Hippocampal formation (tissue), 2 donors: ENCODE results near the gene UNC80.

Source experiments
- DNase-seq, 2 donors: peaks; one replicate each; lab custom pipeline; 2025; lab: John Stamatoyannopoulos, UW

Gene UNC80

GRCh38 chr2:209806318-209806717, 34.7 kb downstream of the UNC80 start:
- no peak for DNase-seq

- DNase-seq = no peak
Measured at GRCh38 chr2:209808521-209808920, 36.9 kb downstream of the UNC80 start.

- no peak for DNase-seq
Measured at GRCh38 chr2:209809256-209809655, 37.6 kb downstream of the UNC80 start.

GRCh38 chr2:209817844-209818271, 46.2 kb downstream of the UNC80 start:
- DNase-seq = no peak

GRCh38 chr2:209818939-209819338, 47.3 kb downstream of the UNC80 start:
- DNase-seq = no peak

- no peak for DNase-seq
Measured at GRCh38 chr2:209821806-209822205, 50.2 kb downstream of the UNC80 start.

- DNase-seq = no peak
Measured at GRCh38 chr2:209823484-209823883, 51.9 kb downstream of the UNC80 start.

GRCh38 chr2:209824391-209824790, 52.8 kb downstream of the UNC80 start:
- DNase-seq = no peak

- no peak for DNase-seq
Measured at GRCh38 chr2:209830722-209831465, 59.3 kb downstream of the UNC80 start.

- no peak for DNase-seq
Measured at GRCh38 chr2:209834767-209835166, 63.1 kb downstream of the UNC80 start.

- no peak for DNase-seq
Measured at GRCh38 chr2:209840434-209840833, 68.8 kb downstream of the UNC80 start.

- DNase-seq = no peak
Measured at GRCh38 chr2:209845666-209846065, 74.0 kb downstream of the UNC80 start.

GRCh38 chr2:209864716-209865295, 93.2 kb downstream of the UNC80 start:
- no peak for DNase-seq

GRCh38 chr2:209868271-209868994, 96.8 kb downstream of the UNC80 start:
- no peak for DNase-seq

GRCh38 chr2:209870067-209870466, 98.4 kb downstream of the UNC80 start:
- DNase-seq = no peak

- peak in 1 of 2 donors; percentile 32 for DNase-seq
Measured at GRCh38 chr2:209872675-209873074, 101.0 kb downstream of the UNC80 start.

GRCh38 chr2:209875270-209875669, 103.6 kb downstream of the UNC80 start:
- no peak for DNase-seq

GRCh38 chr2:209876211-209876610, 104.6 kb downstream of the UNC80 start:
- DNase-seq = no peak

- no peak for DNase-seq
Measured at GRCh38 chr2:209878701-209879100, 107.1 kb downstream of the UNC80 start.

- no peak for DNase-seq
Measured at GRCh38 chr2:209900638-209901037, 129.0 kb downstream of the UNC80 start.

- no peak for DNase-seq
Measured at GRCh38 chr2:209901172-209901571, 129.5 kb downstream of the UNC80 start.

- DNase-seq = no peak
Measured at GRCh38 chr2:209905691-209906090, 134.1 kb downstream of the UNC80 start.

GRCh38 chr2:209907746-209908145, 136.1 kb downstream of the UNC80 start:
- DNase-seq = no peak
